SHP77 (cell line): ENCODE data around the gene PSMD7.

Experiments used
- DNase-seq, 2 experiments: peaks; one replicate each; lab custom pipeline; 2025; lab: John Stamatoyannopoulos, UW

The PSMD7 gene

GRCh38 chr16:74296432-74297144 is at the start of gene PSMD7:
Gene PSMD7 (plus strand): TSS chr16:74296814. CDS start chr16:74296915, 101 bp downstream.
- peak; percentile 94 for DNase-seq

- DNase-seq = no peak
Observed at GRCh38 chr16:74249254-74249653, 47.4 kb upstream of the PSMD7 start.

GRCh38 chr16:74249846-74250245 is 46.8 kb upstream of the PSMD7 start:
- no peak for DNase-seq

GRCh38 chr16:74252329-74252728 is 44.3 kb upstream of the PSMD7 start:
- DNase-seq = no peak

GRCh38 chr16:74253161-74253938 is 43.3 kb upstream of the PSMD7 start:
- DNase-seq = no peak

- no peak for DNase-seq
Observed at GRCh38 chr16:74257061-74257460, 39.6 kb upstream of the PSMD7 start.

GRCh38 chr16:74261068-74261467 is 35.5 kb upstream of the PSMD7 start:
- no peak for DNase-seq

- DNase-seq = no peak
Observed at GRCh38 chr16:74264811-74265210, 31.8 kb upstream of the PSMD7 start.

- DNase-seq = no peak
Observed at GRCh38 chr16:74268372-74268782, 28.2 kb upstream of the PSMD7 start.

- no peak for DNase-seq
Observed at GRCh38 chr16:74271872-74272271, 24.7 kb upstream of the PSMD7 start.

GRCh38 chr16:74275031-74275636 is 21.5 kb upstream of the PSMD7 start:
- peak; percentile 7 to 23 for DNase-seq

GRCh38 chr16:74275711-74276110 is 20.9 kb upstream of the PSMD7 start:
- no peak for DNase-seq

- DNase-seq = no peak
Observed at GRCh38 chr16:74277974-74278373, 18.6 kb upstream of the PSMD7 start.

- DNase-seq = no peak
Observed at GRCh38 chr16:74279266-74279665, 17.3 kb upstream of the PSMD7 start.

- no peak for DNase-seq
Observed at GRCh38 chr16:74279805-74280204, 16.8 kb upstream of the PSMD7 start.

- DNase-seq = no peak
Observed at GRCh38 chr16:74280448-74280847, 16.2 kb upstream of the PSMD7 start.

- no peak for DNase-seq
Observed at GRCh38 chr16:74281300-74281699, 15.3 kb upstream of the PSMD7 start.

GRCh38 chr16:74283716-74284115 is 12.9 kb upstream of the PSMD7 start:
- DNase-seq = no peak

- no peak for DNase-seq
Observed at GRCh38 chr16:74288065-74288464, 8.5 kb upstream of the PSMD7 start.

GRCh38 chr16:74290356-74290755 is 6.3 kb upstream of the PSMD7 start:
- no peak for DNase-seq

- DNase-seq = no peak
Observed at GRCh38 chr16:74291176-74291575, 5.4 kb upstream of the PSMD7 start.

- DNase-seq = no peak
Observed at GRCh38 chr16:74291577-74292208, 4.9 kb upstream of the PSMD7 start.

- DNase-seq = no peak
Observed at GRCh38 chr16:74296104-74296431, 546 bp upstream of the PSMD7 start.
